Measurements from ENCODE around the gene TRIM8.

- TF ChIP-seq CTCF (IDR thresholded peaks at IDR 0.05; ENCODE audit: extremely low read depth in 1 of 2, insufficient read depth in 1 of 2, low read depth in 1 of 2, low read length in 2 of 2), result no peak
- TF ChIP-seq FOS (IDR thresholded peaks at IDR 0.05; ENCODE audit: borderline replicate concordance, insufficient read depth, low read length), result peak; percentile 80
- no peak for TF ChIP-seq EZH2 (IDR thresholded peaks at IDR 0.05; ENCODE audit: borderline replicate concordance, low read depth, low read length, severe bottlenecking)
- peak; percentile 85 for TF ChIP-seq JUN (IDR thresholded peaks at IDR 0.05; ENCODE audit: borderline replicate concordance, insufficient read depth, insufficient read length, low read depth)
- TF ChIP-seq MAX (IDR thresholded peaks at IDR 0.05; ENCODE audit: insufficient read depth, insufficient read length), result no peak
Observed at GRCh38 chr10:102611514-102612087, 32.7 kb upstream of the TRIM8 start.

All from endothelial cell of umbilical vein (primary cell).